Skeletal muscle tissue (tissue), 4 donors: ENCODE measurements around the gene GNB4. TPM values are rescaled to one million over a fixed set of nuclear protein-coding genes. Genes with fewer than 3 reads are reported as not detected.

Experiments
- H3K27ac ChIP-seq: one replicate; pipeline ENCODE4 v1.7.0; 2013; ENCODE audit warnings: mild to moderate bottlenecking, low read depth, low read length, inconsistent platforms
- H3K27me3 ChIP-seq, 3 donors: one replicate each; pipeline ENCODE4 v1.7.0; 2013; ENCODE audit warnings: low read length in 3 of 3; ENCODE audit not compliant: control insufficient read depth in 3 of 3, insufficient read depth in 3 of 3
- H3K36me3 ChIP-seq, 3 donors: one replicate each; pipeline ENCODE4 v1.7.0; 2013; ENCODE audit warnings: low read length in 3 of 3; ENCODE audit not compliant: control insufficient read depth in 3 of 3, insufficient read depth in 3 of 3
- H3K4me1 ChIP-seq, 3 donors: one replicate each; pipeline ENCODE4 v1.7.0; 2013; ENCODE audit warnings: low read length in 3 of 3, mild to moderate bottlenecking in 3 of 3; ENCODE audit not compliant: control insufficient read depth in 3 of 3, insufficient read depth in 3 of 3
- H3K4me3 ChIP-seq, 3 donors: one replicate each; pipeline ENCODE4 v1.7.0; 2013; ENCODE audit warnings: low read length in 3 of 3
- H3K9ac ChIP-seq, 3 donors: one replicate each; pipeline ENCODE4 v1.7.0; 2013; ENCODE audit warnings: low read length in 3 of 3, mild to moderate bottlenecking in 3 of 3, moderate library complexity in 2 of 3, low read depth in 1 of 3
- H3K9me3 ChIP-seq, 3 donors: one replicate each; pipeline ENCODE4 v1.7.0; 2013; ENCODE audit warnings: low read length in 3 of 3; ENCODE audit not compliant: control insufficient read depth in 3 of 3
- total RNA-seq: library from RNA; depleted of rRNA; stranded (reverse); fragments of >200 nt; gene quantifications from one replicate; pipeline ENCODE4 v1.2.3, GENCODE V29; 2014
- donor health status: Osteomylitis.

GNB4 gene
- total RNA-seq, 1 donor from 2014 or later, result 60.5 TPM

DNA sequence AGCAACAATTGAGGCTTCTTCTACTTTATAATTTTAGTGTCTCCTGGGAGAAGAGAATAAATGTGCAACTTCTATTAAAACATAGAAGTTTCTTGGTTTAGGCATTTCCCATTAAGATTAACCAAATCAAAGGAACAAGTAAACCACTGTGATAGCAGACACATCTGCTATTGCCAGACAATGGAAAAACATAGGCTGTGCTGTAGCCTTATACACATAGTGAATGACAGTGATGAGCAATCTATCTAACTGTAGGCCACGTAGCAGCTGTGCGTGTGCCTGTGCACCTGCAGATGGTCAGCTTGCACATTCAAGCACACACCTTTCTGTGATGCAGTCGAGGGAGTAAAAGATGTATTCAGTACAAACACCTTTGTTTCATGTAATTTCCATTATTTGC lies 32.7 kb downstream of the GNB4 start:
- Histone ChIP-seq H3K27ac (no peak overlapping the region), H3K27me3 (no peaks in the 10 kb centered on the region), H3K36me3 (peaks cover 0 to 16% (median 0%) of the 10 kb centered on the region in 3 donors), H3K9me3 (no peaks in the 10 kb centered on the region), H3K4me1 (peaks cover 0 to 2% (median 0%) of the 10 kb centered on the region in 3 donors), H3K9ac (no peak overlapping the region), H3K4me3 (no peak overlapping the region)

DNA sequence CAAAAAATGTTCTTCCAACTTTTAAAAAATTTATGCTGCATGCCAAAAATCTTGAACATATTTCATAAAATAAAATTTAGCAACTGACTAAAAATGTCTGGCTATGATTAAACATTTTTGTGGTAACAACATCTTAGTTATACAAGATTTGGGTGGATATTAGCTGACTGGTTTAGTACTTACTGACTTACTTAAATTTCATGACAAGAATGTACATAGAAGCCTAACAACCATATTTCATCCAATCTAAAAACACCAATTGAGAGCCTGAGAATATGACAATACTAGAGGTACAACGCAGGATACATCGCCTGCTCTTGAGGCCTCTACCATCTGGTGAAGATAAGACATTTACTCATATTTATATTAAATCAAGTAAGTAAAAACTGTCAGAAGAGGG lies 34.6 kb downstream of the GNB4 start:
- no peaks in the 10 kb centered on the region for H3K9me3 ChIP-seq
- H3K4me1 ChIP-seq, result peaks cover 0 to 2% (median 0%) of the 10 kb centered on the region in 3 donors
- H3K36me3 ChIP-seq, result peaks cover 0 to 21% (median 0%) of the 10 kb centered on the region in 3 donors
- no peak overlapping the region for H3K4me3 ChIP-seq
- no peak overlapping the region for H3K9ac ChIP-seq
- no peaks in the 10 kb centered on the region for H3K27me3 ChIP-seq
- H3K27ac ChIP-seq, result no peak overlapping the region

DNA sequence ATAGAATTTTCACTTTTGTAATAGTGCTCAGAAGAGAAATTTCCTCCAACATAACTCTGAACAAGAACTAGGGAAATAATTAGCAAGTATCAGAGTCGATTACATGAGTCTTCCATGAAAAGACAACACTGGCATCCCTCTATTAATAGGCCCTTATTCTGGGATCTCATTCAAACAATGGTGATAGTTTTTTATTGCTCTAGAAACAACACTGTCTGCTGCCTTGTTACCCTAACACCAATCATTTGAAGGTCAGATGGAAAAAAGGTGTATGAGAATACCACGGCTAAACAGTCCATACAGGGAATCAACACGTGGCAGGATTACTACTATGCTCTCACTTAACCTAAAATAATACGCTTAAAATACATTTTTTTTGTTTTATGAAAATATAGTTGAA lies 35.9 kb downstream of the GNB4 start:
- no peak overlapping the region for H3K9ac ChIP-seq
- peak overlapping the region; percentile 4 for H3K27ac ChIP-seq
- H3K9me3 ChIP-seq, result no peaks in the 10 kb centered on the region
- no peaks in the 10 kb centered on the region for H3K27me3 ChIP-seq
- H3K4me1 ChIP-seq, result no peaks in the 10 kb centered on the region
- no peak overlapping the region for H3K4me3 ChIP-seq
- peaks cover 0 to 24% (median 0%) of the 10 kb centered on the region in 3 donors for H3K36me3 ChIP-seq

DNA sequence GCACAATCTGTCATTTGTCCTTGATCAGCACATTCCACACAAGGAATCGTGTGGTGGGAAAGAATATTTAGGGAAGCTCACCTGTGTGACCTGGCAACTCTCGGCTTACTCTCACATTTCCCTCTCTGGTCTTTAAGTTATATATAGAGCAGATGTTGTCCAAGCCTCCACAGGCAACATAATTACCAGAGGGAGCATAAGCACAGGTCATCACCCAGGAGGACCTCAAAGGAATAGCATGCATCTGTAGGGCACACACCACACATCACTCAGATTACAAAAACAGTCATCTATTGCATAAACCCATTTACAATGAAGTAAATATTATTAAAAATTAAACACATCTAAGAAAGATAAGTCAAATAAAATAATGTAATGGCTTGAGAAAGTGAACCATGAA lies 36.5 kb downstream of the GNB4 start:
- Histone ChIP-seq H3K9me3 (no peaks in the 10 kb centered on the region), H3K4me1 (no peaks in the 10 kb centered on the region), H3K27me3 (no peaks in the 10 kb centered on the region), H3K36me3 (peaks cover 0 to 26% (median 0%) of the 10 kb centered on the region in 3 donors), H3K9ac (no peak overlapping the region), H3K4me3 (no peak overlapping the region), H3K27ac (no peak overlapping the region)

DNA sequence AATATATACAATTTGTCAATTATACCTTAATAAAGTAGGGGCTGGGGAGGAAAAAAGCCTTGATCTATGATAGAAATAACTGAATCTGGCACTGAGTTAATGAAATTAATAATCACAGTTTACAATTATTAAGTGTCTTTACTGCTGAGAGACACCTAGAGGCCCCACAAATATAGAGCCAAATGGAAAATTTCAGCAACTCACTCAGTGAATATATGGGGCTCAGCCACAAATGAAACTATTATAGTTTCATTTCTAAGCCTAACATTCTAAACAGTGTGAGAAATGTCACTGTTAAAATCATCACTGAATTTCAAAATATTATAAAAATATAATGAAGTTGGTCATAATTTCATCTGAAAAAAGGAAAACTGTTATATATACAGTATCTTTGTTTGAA lies 40.3 kb downstream of the GNB4 start:
- Histone ChIP-seq H3K27ac (no peak overlapping the region), H3K4me3 (no peak overlapping the region), H3K9ac (no peak overlapping the region), H3K9me3 (no peaks in the 10 kb centered on the region), H3K4me1 (no peaks in the 10 kb centered on the region), H3K27me3 (no peaks in the 10 kb centered on the region), H3K36me3 (peaks cover 0 to 19% (median 0%) of the 10 kb centered on the region in 3 donors)

DNA sequence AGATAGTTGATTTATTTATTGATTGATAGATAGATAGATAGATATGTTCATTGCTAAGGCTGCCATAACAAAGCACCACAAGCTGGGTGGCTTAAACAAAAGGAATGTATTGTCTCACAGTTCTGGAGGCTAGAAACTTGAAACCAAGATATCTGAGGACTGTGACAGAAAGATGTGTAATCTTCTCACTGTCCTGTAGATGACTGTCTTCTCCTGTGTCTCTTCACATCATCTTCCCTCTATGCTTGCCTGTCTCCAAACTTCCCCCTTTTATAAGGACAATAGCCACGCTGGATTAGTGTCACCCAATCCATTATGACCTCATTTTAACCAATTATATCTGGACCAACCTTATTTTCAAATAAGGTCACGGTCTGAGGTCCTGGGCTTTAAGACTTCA lies 40.9 kb downstream of the GNB4 start:
- no peak overlapping the region for H3K9ac ChIP-seq

DNA sequence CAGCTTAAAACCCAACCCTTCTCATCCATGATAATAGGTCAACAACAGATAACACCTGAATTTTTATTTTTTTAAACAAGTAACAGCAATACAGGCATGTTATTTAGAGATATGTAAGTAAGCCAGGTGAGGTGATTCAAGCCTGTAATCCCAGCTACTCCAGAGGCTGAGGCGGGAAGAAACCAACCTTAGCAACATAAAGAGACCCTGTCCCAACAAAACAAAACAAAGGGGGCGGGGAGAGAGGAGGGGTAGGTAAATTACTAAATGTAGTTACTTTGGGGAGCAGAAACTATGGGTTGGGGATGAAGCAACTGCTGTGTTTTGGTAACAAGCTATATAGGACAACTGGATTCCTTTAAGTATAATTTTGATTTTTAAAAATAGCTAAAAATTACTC lies 47.0 kb downstream of the GNB4 start:
- Histone ChIP-seq H3K27me3 (no peaks in the 10 kb centered on the region), H3K27ac (no peak overlapping the region), H3K4me3 (no peak overlapping the region), H3K36me3 (peaks cover 0 to 18% (median 13%) of the 10 kb centered on the region in 3 donors), H3K9ac (no peak overlapping the region), H3K4me1 (no peaks in the 10 kb centered on the region), H3K9me3 (no peaks in the 10 kb centered on the region)

More for the DNA sequence above, 40.9 kb downstream of the GNB4 start:
- Histone ChIP-seq H3K4me3 (no peak overlapping the region), H3K27ac (no peak overlapping the region), H3K4me1 (no peaks in the 10 kb centered on the region), H3K9me3 (no peaks in the 10 kb centered on the region), H3K36me3 (peaks cover 0 to 19% (median 4%) of the 10 kb centered on the region in 3 donors), H3K27me3 (no peaks in the 10 kb centered on the region)

DNA sequence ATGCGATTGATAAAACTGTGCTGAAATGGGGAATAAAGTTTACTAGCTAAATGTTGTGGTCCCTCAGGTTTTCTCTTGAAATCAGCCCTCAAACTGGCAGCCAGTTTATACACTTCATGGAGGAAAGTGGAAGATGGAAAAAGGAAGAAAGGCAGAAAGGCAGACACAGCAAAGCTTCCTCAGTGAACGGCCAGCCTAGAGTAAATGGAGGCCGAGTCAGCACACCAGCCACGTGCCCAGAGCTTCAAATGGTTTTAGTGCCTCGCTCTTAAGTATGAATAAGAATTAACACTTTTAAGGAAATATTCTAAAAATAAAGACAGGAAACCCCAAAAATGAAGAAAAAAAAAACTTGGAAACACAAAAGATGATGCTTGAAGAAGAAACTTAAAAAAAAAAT lies 48.3 kb downstream of the GNB4 start:
- peaks cover 0 to 18% (median 13%) of the 10 kb centered on the region in 3 donors for H3K36me3 ChIP-seq
- no peak overlapping the region for H3K9ac ChIP-seq
- H3K9me3 ChIP-seq, result no peaks in the 10 kb centered on the region
- no peaks in the 10 kb centered on the region for H3K4me1 ChIP-seq
- no peak overlapping the region for H3K27ac ChIP-seq
- H3K4me3 ChIP-seq, result no peak overlapping the region
- H3K27me3 ChIP-seq, result no peaks in the 10 kb centered on the region

DNA sequence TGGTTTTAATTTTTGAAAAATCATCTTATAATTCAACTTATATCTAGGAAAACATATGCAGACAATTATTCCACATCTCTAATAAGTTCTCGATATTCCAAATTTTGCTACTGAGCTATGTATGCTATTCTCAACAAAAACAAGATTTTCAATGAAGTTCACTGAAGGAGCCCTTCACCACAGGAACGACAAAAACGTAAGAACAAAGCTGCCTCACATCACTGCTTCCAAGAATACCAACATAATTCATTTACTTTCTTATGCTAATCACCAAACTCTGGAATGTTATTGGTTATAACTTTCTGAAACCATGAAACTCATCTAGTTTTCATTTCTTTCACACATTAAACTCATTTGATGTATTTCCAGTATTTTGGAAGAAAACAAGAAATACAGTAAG lies 49.7 kb downstream of the GNB4 start:
- Histone ChIP-seq H3K9ac (no peak overlapping the region), H3K4me1 (no peaks in the 10 kb centered on the region), H3K4me3 (no peak overlapping the region), H3K27ac (no peak overlapping the region), H3K36me3 (peaks cover 0 to 18% (median 13%) of the 10 kb centered on the region in 3 donors), H3K9me3 (no peaks in the 10 kb centered on the region), H3K27me3 (no peaks in the 10 kb centered on the region)

DNA sequence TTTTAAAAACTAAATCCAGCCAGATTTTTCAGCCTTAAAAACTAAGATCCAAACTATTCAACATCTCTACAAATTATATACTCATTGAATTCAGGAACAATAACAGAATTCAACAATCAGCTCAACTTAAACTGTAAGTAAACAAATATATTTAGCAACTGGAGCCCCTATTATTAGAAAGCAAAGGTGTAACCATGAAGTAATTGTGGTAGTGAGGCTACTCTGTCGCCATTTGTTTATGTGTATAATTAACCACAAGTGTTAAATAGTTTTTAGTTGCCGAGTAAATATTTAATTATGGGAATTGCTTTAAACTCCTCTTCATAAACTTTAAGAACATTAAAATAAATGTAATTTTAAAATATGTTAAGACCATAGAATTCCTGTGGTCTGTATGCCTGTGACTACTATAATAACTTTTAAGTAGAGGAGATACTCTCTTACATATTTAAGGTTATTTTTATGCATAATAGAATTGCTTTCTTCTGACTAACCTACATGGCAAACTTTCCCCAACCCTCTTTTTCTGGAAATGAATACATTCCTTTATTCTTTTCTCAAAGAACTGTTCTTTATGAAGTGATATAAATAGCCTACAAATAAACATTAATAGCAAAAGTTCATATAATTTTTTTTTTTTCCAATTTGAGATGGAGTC lies 52.6 kb downstream of the GNB4 start:
- Histone ChIP-seq H3K4me3 (no peak overlapping the region), H3K9ac (no peak overlapping the region), H3K4me1 (no peaks in the 10 kb centered on the region), H3K36me3 (peaks cover 5 to 27% (median 23%) of the 10 kb centered on the region in 3 donors), H3K27me3 (no peaks in the 10 kb centered on the region), H3K27ac (no peak overlapping the region), H3K9me3 (no peaks in the 10 kb centered on the region)
